LNCAP (cell line): ENCODE results near the gene MCCD1.

ENCODE experiments used
- CTCF ChIP-seq: fragments of 450-650 bp; IDR thresholded peaks from 2 replicates; pipeline ENCODE4 v1.5.1; 2017; ENCODE audit warnings: mild to moderate bottlenecking

The MCCD1 gene

GRCh38 chr6:31531162-31531561 lies 2.4 kb downstream of the MCCD1 start:
- no peak for TF ChIP-seq CTCF

GRCh38 chr6:31531771-31532643 lies 3.2 kb downstream of the MCCD1 start:
- TF ChIP-seq CTCF, result no peak

GRCh38 chr6:31532644-31533454 lies 4.1 kb downstream of the MCCD1 start:
- no peak for TF ChIP-seq CTCF

GRCh38 chr6:31533455-31533841 lies 4.7 kb downstream of the MCCD1 start:
- TF ChIP-seq CTCF, result no peak

- TF ChIP-seq CTCF, result no peak
Observed at GRCh38 chr6:31534011-31534410, 5.2 kb downstream of the MCCD1 start.

GRCh38 chr6:31534521-31535040 lies 5.8 kb downstream of the MCCD1 start:
- TF ChIP-seq CTCF, result no peak

GRCh38 chr6:31535538-31536324 lies 7.0 kb downstream of the MCCD1 start:
- TF ChIP-seq CTCF, result no peak
